ENCODE results near the gene ARHGEF28. TPM values are rescaled to one million over a fixed set of nuclear protein-coding genes. Genes with fewer than 3 reads are reported as not detected.

The ARHGEF28 gene
- total and polyA plus RNA-seq, 2 of the 13 experiments (the other 11 are each of a cell fraction or from before 2014, with no cell fraction given), result 17.4 to 34.1 TPM

GRCh38 chr5:73623901-73624404 lies 2.0 kb upstream of the ARHGEF28 start (continued):
- TF ChIP-seq AGO2 (optimal IDR thresholded peaks at IDR 0.05; ENCODE audit: low read depth, low read length) (no peak), TRIM24 (CRISPR knock-in tag; IDR thresholded peaks at IDR 0.05) (no peak), SMC3 (IDR thresholded peaks at IDR 0.05; ENCODE audit: low read length) (peak; percentile 40; the same call in 1 of the 2 replicates), ZKSCAN8 (CRISPR knock-in tag; IDR thresholded peaks at IDR 0.05; ENCODE audit: borderline replicate concordance) (peak; percentile 84; the same call in 1 of the 2 replicates), ARNT2 (CRISPR knock-in tag; IDR thresholded peaks at IDR 0.05; ENCODE audit: low read depth) (no peak), NKX3-1 (CRISPR knock-in tag; IDR thresholded peaks at IDR 0.05) (peak; percentile 87), ZNF629 (CRISPR knock-in tag; conservative IDR thresholded peaks at IDR 0.05) (peak; percentile 55), SMARCE1 (IDR thresholded peaks at IDR 0.05; ENCODE audit: borderline replicate concordance) (no peak), RNF2 (conservative IDR thresholded peaks at IDR 0.05; ENCODE audit: low read depth) (no peak), PBX2 (CRISPR knock-in tag; IDR thresholded peaks at IDR 0.05) (no peak), HNRNPH1 (optimal IDR thresholded peaks at IDR 0.05; ENCODE audit: low read depth, low read length) (no peak), SIX1 (CRISPR knock-in tag; IDR thresholded peaks at IDR 0.05; ENCODE audit: borderline replicate concordance) (peak; percentile 79; the same call in 1 of the 2 replicates), CHCHD3 (CRISPR knock-in tag; IDR thresholded peaks at IDR 0.05) (no peak), ZNF451 (CRISPR knock-in tag; IDR thresholded peaks at IDR 0.05) (no peak), NFE2L2 (IDR thresholded peaks at IDR 0.05; ENCODE audit: low read length) (no peak), ZBTB34 (CRISPR knock-in tag; IDR thresholded peaks at IDR 0.05) (0 out of 2 replicates have a peak, but pooled peaks have one; percentile 41), SP5 (CRISPR knock-in tag; IDR thresholded peaks at IDR 0.05; ENCODE audit: borderline replicate concordance, low read depth) (peak; percentile 78), HNF4G (IDR thresholded peaks at IDR 0.05; ENCODE audit: borderline replicate concordance, low read depth, low read length) (peak; percentile 76; the same call in 1 of the 2 replicates), HNF4G (CRISPR knock-in tag; IDR thresholded peaks at IDR 0.05; ENCODE audit: borderline replicate concordance, low read depth) (peak; percentile 35; the same call in 1 of the 2 replicates), MEF2D (CRISPR knock-in tag; IDR thresholded peaks at IDR 0.05) (peak; percentile 98)
- TF ChIP-seq, protein P1, sequence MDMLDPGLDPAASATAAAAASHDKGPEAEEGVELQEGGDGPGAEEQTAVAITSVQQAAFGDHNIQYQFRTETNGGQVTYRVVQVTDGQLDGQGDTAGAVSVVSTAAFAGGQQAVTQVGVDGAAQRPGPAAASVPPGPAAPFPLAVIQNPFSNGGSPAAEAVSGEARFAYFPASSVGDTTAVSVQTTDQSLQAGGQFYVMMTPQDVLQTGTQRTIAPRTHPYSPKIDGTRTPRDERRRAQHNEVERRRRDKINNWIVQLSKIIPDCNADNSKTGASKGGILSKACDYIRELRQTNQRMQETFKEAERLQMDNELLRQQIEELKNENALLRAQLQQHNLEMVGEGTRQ (IDR thresholded peaks at IDR 0.05; ENCODE audit: low read depth, low read length), result no peak
- TF ChIP-seq, protein P1 (CRISPR knock-in tag; IDR thresholded peaks at IDR 0.05; ENCODE audit: borderline replicate concordance), result 0 out of 2 replicates have a peak, but pooled peaks have one; percentile 20
- TF ChIP-seq, protein P2, sequence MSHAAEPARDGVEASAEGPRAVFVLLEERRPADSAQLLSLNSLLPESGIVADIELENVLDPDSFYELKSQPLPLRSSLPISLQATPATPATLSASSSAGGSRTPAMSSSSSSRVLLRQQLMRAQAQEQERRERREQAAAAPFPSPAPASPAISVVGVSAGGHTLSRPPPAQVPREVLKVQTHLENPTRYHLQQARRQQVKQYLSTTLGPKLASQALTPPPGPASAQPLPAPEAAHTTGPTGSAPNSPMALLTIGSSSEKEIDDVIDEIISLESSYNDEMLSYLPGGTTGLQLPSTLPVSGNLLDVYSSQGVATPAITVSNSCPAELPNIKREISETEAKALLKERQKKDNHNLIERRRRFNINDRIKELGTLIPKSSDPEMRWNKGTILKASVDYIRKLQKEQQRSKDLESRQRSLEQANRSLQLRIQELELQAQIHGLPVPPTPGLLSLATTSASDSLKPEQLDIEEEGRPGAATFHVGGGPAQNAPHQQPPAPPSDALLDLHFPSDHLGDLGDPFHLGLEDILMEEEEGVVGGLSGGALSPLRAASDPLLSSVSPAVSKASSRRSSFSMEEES (CRISPR knock-in tag; IDR thresholded peaks at IDR 0.05), result peak; percentile 79; the same call in 1 of the 2 replicates
- TF ChIP-seq, protein P3, sequence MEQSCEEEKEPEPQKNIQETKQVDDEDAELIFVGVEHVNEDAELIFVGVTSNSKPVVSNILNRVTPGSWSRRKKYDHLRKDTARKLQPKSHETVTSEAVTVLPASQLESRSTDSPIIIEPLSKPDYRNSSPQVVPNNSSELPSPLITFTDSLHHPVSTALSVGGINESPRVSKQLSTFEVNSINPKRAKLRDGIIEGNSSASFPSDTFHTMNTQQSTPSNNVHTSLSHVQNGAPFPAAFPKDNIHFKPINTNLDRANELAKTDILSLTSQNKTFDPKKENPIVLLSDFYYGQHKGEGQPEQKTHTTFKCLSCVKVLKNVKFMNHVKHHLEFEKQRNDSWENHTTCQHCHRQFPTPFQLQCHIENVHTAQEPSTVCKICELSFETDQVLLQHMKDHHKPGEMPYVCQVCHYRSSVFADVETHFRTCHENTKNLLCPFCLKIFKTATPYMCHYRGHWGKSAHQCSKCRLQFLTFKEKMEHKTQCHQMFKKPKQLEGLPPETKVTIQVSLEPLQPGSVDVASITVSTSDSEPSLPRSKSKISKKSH (CRISPR knock-in tag; IDR thresholded peaks at IDR 0.05; ENCODE audit: borderline replicate concordance), result no peak
